K562 (cell line): ENCODE data around the gene HAPLN2. TPM values are rescaled to one million over a fixed set of nuclear protein-coding genes. Genes with fewer than 3 reads are reported as not detected.

ENCODE experiments used
- CBFA2T3 ChIP-seq: fragments of 450-650 bp; IDR thresholded peaks from 2 replicates; pipeline ENCODE4 v1.6.1; 2017
- CBFB ChIP-seq: sonication (generic); formaldehyde crosslinking; IDR thresholded peaks from 2 replicates; pipeline ENCODE4 v1.4.0; 2020; ENCODE audit warnings: mild to moderate bottlenecking, missing genetic modification reagents
- GATAD2A ChIP-seq: fragments of 450-650 bp; IDR thresholded peaks from 2 replicates; pipeline ENCODE4 v1.6.1; 2017
- KAT7 ChIP-seq: sonication (generic); formaldehyde crosslinking; IDR thresholded peaks from 2 replicates; pipeline ENCODE4 v1.8.0; 2022; ENCODE audit warnings: missing genetic modification reagents, mild to moderate bottlenecking, borderline replicate concordance
- KDM5B ChIP-seq: fragments of 200-600 bp; sonication (generic); IDR thresholded peaks from 2 replicates; pipeline ENCODE4 v1.6.1; 2012; ENCODE audit warnings: low read depth, mild to moderate bottlenecking, moderate library complexity, low read length, control low read depth, inconsistent platforms; ENCODE audit not compliant: insufficient replicate concordance
- OTX1 ChIP-seq: fragments of 450-650 bp; formaldehyde crosslinking; IDR thresholded peaks from 2 replicates; pipeline ENCODE4 v1.4.0; 2022; ENCODE audit warnings: mild to moderate bottlenecking
- RAD51 ChIP-seq: fragments of 450-650 bp; IDR thresholded peaks from 2 replicates; pipeline ENCODE4 v1.7.1; 2016; ENCODE audit warnings: low read depth, mild to moderate bottlenecking, borderline replicate concordance
- SRSF7 ChIP-seq: fragments of 200-400 bp; formaldehyde crosslinking; optimal IDR thresholded peaks from 2 replicates; pipeline ENCODE3; 2017; ENCODE audit warnings: mild to moderate bottlenecking, low read depth, low read length
- ZBTB1 ChIP-seq: sonication (generic); formaldehyde crosslinking; IDR thresholded peaks from 2 replicates; pipeline ENCODE4 v1.8.1; 2023; ENCODE audit warnings: missing genetic modification reagents, low read depth, mild to moderate bottlenecking, borderline replicate concordance
- ZFP36 ChIP-seq: fragments of 150-350 bp; IDR thresholded peaks from 2 replicates; pipeline ENCODE4 v1.6.1; 2018; ENCODE audit warnings: low read length, low read depth; ENCODE audit not compliant: partially characterized antibody
- ZNF175 ChIP-seq: fragments of 200-800 bp; sonication (Bioruptor generic); IDR thresholded peaks from 2 replicates; pipeline ENCODE4 v1.6.1; 2016; ENCODE audit warnings: low read depth, mild to moderate bottlenecking, missing genetic modification characterization, missing compliant biosample characterization
- polyA plus RNA-seq, 8 experiments: library from polyadenylated mRNA; depleted of rRNA in 4 of 8; stranded (reverse) in 5 of 8; unstranded in 3 of 8; fragments of >200 nt; fragmentation: Nextera tagmentation in 2 of 8; fragmentation: Illumina TruSeq in 1 of 8; extraction: Ambion mirVana in 2 of 8; extraction: Trizol in 1 of 8; gene quantifications; 2 replicates each; pipeline versions ENCODE4 v1.2.1 to v1.2.3, GENCODE V29; 2011 to 2014; ENCODE audit warnings: inconsistent platforms in 1 of 8, missing spikeins in 1 of 8
- total RNA-seq, 7 experiments: library from RNA; depleted of rRNA in 6 of 7; stranded (reverse); fragments of >200 nt in 6 of 7; fragmentation: Illumina TruSeq in 2 of 7; extraction: Trizol in 2 of 7; gene quantifications; 2 replicates each; pipeline versions ENCODE4 v1.2.1 to v1.2.3, GENCODE V29; 2011 to 2021; ENCODE audit warnings: low replicate concordance in 1 of 7
- TF ChIP-seq, protein P1 (sequence below), 3 experiments: fragments of 200-800 bp in 1 of 3; fragments of 250-450 bp in 1 of 3; fragments of 450-650 bp in 1 of 3; sonication (Bioruptor Pico) in 1 of 3; sonication (Bioruptor generic) in 1 of 3; formaldehyde crosslinking in 1 of 3; IDR thresholded peaks; 2 replicates each; pipeline versions ENCODE4 v1.6.1 to v1.8.0; 2016 to 2022; ENCODE audit warnings: mild to moderate bottlenecking in 2 of 3, missing genetic modification characterization in 2 of 3, missing compliant biosample characterization in 1 of 3, moderate library complexity in 1 of 3
- TF ChIP-seq, protein P2 (sequence below): fragments of 450-650 bp; formaldehyde crosslinking; IDR thresholded peaks from 2 replicates; pipeline ENCODE4 v1.4.0; 2022; ENCODE audit warnings: mild to moderate bottlenecking, moderate library complexity
- TF ChIP-seq, protein P3 (sequence below): IDR thresholded peaks from 3 replicates; pipeline ENCODE4 v1.6.1; 2011; ENCODE audit warnings: borderline replicate concordance, mild to moderate bottlenecking, moderate library complexity; ENCODE audit not compliant: insufficient read length; ENCODE audit errors: extremely low read depth
- TF ChIP-seq, protein P4 (sequence below), 2 experiments: fragments of 450-650 bp in 1 of 2; sonication (generic) in 1 of 2; formaldehyde crosslinking; conservative IDR thresholded peaks; 2 replicates each; pipeline versions ENCODE4 v1.4.0 to v1.8.1; 2020 to 2022; ENCODE audit warnings: mild to moderate bottlenecking in 1 of 2, missing genetic modification reagents in 1 of 2
- TF ChIP-seq, protein P5 (sequence below): fragments of 450-650 bp; formaldehyde crosslinking; conservative IDR thresholded peaks from 2 replicates; pipeline ENCODE4 v1.4.0; 2022; ENCODE audit warnings: mild to moderate bottlenecking, missing genetic modification characterization

Gene HAPLN2
- total and polyA plus RNA-seq, 9 of the 15 experiments (the other 6 are each of a cell fraction or from before 2014, with no cell fraction given), result 0.14 to 5.2 (median 3.8) TPM; not detected in 4

DNA sequence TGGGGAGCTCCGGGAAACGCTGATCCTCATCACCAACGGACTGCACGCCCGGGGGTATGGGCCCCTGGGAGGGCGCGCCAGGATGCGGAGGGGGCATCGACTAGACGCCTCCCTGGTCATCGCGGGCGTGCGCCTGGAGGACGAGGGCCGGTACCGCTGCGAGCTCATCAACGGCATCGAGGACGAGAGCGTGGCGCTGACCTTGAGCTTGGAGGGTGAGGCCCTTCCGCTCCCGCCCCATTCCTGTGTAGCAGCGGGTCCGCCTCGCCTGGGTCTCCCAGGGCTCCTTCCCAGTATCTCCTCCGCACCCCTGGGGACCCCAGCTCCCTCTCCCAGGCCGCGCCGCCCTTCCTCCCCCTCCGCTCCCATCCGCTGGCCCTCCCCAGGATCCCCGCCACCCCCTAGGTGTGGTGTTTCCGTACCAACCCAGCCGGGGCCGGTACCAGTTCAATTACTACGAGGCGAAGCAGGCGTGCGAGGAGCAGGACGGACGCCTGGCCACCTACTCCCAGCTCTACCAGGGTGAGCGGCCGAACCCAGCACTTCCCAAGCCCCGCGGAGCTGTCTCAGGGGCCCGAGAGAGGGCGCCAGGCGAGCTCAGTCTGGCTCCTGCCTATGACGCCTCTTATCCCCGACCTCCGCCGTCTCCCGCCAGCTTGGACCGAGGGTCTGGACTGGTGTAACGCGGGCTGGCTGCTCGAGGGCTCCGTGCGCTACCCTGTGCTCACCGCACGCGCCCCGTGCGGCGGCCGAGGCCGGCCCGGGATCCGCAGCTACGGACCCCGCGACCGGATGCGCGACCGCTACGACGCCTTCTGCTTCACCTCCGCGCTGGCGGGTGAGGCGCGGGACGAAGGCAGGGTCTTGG lies 5.0 kb downstream of the HAPLN2 start (continued):
- TF ChIP-seq KAT7 (peak; percentile 24; the same call in 1 of the 2 replicates), ZNF175 (0 out of 2 replicates have a peak, but pooled peaks have one; percentile 50), KDM5B (peak; percentile 71), ZBTB1 (CRISPR knock-in tag) (no peak; the same call in none of the 2 replicates), OTX1 (CRISPR knock-in tag) (no peak), CBFB (CRISPR knock-in tag) (no peak), ZFP36 (no peak), SRSF7 (no peak), GATAD2A (0 out of 2 replicates have a peak, but pooled peaks have one; percentile 32), CBFA2T3 (no peak), RAD51 (no peak)
- TF ChIP-seq, protein P1, sequence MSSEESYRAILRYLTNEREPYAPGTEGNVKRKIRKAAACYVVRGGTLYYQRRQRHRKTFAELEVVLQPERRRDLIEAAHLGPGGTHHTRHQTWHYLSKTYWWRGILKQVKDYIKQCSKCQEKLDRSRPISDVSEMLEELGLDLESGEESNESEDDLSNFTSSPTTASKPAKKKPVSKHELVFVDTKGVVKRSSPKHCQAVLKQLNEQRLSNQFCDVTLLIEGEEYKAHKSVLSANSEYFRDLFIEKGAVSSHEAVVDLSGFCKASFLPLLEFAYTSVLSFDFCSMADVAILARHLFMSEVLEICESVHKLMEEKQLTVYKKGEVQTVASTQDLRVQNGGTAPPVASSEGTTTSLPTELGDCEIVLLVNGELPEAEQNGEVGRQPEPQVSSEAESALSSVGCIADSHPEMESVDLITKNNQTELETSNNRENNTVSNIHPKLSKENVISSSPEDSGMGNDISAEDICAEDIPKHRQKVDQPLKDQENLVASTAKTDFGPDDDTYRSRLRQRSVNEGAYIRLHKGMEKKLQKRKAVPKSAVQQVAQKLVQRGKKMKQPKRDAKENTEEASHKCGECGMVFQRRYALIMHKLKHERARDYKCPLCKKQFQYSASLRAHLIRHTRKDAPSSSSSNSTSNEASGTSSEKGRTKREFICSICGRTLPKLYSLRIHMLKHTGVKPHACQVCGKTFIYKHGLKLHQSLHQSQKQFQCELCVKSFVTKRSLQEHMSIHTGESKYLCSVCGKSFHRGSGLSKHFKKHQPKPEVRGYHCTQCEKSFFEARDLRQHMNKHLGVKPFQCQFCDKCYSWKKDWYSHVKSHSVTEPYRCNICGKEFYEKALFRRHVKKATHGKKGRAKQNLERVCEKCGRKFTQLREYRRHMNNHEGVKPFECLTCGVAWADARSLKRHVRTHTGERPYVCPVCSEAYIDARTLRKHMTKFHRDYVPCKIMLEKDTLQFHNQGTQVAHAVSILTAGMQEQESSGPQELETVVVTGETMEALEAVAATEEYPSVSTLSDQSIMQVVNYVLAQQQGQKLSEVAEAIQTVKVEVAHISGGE (CRISPR knock-in tag; IDR thresholded peaks at IDR 0.05), result no peak
- TF ChIP-seq, protein P2, sequence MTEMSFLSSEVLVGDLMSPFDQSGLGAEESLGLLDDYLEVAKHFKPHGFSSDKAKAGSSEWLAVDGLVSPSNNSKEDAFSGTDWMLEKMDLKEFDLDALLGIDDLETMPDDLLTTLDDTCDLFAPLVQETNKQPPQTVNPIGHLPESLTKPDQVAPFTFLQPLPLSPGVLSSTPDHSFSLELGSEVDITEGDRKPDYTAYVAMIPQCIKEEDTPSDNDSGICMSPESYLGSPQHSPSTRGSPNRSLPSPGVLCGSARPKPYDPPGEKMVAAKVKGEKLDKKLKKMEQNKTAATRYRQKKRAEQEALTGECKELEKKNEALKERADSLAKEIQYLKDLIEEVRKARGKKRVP, result no peak
- TF ChIP-seq, protein P3, sequence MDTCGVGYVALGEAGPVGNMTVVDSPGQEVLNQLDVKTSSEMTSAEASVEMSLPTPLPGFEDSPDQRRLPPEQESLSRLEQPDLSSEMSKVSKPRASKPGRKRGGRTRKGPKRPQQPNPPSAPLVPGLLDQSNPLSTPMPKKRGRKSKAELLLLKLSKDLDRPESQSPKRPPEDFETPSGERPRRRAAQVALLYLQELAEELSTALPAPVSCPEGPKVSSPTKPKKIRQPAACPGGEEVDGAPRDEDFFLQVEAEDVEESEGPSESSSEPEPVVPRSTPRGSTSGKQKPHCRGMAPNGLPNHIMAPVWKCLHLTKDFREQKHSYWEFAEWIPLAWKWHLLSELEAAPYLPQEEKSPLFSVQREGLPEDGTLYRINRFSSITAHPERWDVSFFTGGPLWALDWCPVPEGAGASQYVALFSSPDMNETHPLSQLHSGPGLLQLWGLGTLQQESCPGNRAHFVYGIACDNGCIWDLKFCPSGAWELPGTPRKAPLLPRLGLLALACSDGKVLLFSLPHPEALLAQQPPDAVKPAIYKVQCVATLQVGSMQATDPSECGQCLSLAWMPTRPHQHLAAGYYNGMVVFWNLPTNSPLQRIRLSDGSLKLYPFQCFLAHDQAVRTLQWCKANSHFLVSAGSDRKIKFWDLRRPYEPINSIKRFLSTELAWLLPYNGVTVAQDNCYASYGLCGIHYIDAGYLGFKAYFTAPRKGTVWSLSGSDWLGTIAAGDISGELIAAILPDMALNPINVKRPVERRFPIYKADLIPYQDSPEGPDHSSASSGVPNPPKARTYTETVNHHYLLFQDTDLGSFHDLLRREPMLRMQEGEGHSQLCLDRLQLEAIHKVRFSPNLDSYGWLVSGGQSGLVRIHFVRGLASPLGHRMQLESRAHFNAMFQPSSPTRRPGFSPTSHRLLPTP, result no peak
- TF ChIP-seq, protein P4, sequence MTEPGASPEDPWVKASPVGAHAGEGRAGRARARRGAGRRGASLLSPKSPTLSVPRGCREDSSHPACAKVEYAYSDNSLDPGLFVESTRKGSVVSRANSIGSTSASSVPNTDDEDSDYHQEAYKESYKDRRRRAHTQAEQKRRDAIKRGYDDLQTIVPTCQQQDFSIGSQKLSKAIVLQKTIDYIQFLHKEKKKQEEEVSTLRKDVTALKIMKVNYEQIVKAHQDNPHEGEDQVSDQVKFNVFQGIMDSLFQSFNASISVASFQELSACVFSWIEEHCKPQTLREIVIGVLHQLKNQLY (CRISPR knock-in tag; conservative IDR thresholded peaks at IDR 0.05), result no peak
- TF ChIP-seq, protein P5, sequence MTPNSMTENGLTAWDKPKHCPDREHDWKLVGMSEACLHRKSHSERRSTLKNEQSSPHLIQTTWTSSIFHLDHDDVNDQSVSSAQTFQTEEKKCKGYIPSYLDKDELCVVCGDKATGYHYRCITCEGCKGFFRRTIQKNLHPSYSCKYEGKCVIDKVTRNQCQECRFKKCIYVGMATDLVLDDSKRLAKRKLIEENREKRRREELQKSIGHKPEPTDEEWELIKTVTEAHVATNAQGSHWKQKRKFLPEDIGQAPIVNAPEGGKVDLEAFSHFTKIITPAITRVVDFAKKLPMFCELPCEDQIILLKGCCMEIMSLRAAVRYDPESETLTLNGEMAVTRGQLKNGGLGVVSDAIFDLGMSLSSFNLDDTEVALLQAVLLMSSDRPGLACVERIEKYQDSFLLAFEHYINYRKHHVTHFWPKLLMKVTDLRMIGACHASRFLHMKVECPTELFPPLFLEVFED (CRISPR knock-in tag), result no peak
